Measurements from ENCODE around the gene FOXA3. TPM values are rescaled to one million over a fixed set of nuclear protein-coding genes. Genes with fewer than 3 reads are reported as not detected.

Gene FOXA3
- total RNA-seq, 1 donor from 2014 or later = 1.0 TPM

GRCh38 chr19:45821103-45821521 lies 43.0 kb upstream of the FOXA3 start:
- no peak overlapping the region for H3K4me3 Mint-ChIP-seq (ENCODE audit: unreplicated experiment)
- DNase-seq = no peak
- no peaks in the 10 kb centered on the region for H3K36me3 Mint-ChIP-seq (ENCODE audit: unreplicated experiment)
- no peak overlapping the region for H3K27ac Mint-ChIP-seq (ENCODE audit: unreplicated experiment)
- peaks cover 7% of the 10 kb centered on the region for H3K27me3 Mint-ChIP-seq (ENCODE audit: unreplicated experiment)
- peaks cover 5% of the 10 kb centered on the region for H3K9me3 Mint-ChIP-seq (ENCODE audit: unreplicated experiment)
- peaks cover 5% of the 10 kb centered on the region for H3K4me1 Mint-ChIP-seq (ENCODE audit: low read depth, unreplicated experiment)
- TF ChIP-seq, protein P1, sequence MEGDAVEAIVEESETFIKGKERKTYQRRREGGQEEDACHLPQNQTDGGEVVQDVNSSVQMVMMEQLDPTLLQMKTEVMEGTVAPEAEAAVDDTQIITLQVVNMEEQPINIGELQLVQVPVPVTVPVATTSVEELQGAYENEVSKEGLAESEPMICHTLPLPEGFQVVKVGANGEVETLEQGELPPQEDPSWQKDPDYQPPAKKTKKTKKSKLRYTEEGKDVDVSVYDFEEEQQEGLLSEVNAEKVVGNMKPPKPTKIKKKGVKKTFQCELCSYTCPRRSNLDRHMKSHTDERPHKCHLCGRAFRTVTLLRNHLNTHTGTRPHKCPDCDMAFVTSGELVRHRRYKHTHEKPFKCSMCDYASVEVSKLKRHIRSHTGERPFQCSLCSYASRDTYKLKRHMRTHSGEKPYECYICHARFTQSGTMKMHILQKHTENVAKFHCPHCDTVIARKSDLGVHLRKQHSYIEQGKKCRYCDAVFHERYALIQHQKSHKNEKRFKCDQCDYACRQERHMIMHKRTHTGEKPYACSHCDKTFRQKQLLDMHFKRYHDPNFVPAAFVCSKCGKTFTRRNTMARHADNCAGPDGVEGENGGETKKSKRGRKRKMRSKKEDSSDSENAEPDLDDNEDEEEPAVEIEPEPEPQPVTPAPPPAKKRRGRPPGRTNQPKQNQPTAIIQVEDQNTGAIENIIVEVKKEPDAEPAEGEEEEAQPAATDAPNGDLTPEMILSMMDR (IDR thresholded peaks at IDR 0.05; ENCODE audit: partially characterized antibody, unreplicated experiment) = no peak

GRCh38 chr19:45821570-45821969 lies 42.6 kb upstream of the FOXA3 start:
- Mint-ChIP-seq H3K9me3 (ENCODE audit: unreplicated experiment) (peaks cover 5% of the 10 kb centered on the region), H3K27ac (ENCODE audit: unreplicated experiment) (no peak overlapping the region), H3K4me1 (ENCODE audit: low read depth, unreplicated experiment) (peaks cover 7% of the 10 kb centered on the region), H3K27me3 (ENCODE audit: unreplicated experiment) (peaks cover 9% of the 10 kb centered on the region), H3K4me3 (ENCODE audit: unreplicated experiment) (no peak overlapping the region), H3K36me3 (ENCODE audit: unreplicated experiment) (no peaks in the 10 kb centered on the region)
- DNase-seq = no peak
- TF ChIP-seq, protein P1 (IDR thresholded peaks at IDR 0.05; ENCODE audit: partially characterized antibody, unreplicated experiment) = no peak

- Mint-ChIP-seq H3K36me3 (ENCODE audit: unreplicated experiment) (no peaks in the 10 kb centered on the region), H3K27ac (ENCODE audit: unreplicated experiment) (no peak overlapping the region), H3K4me3 (ENCODE audit: unreplicated experiment) (no peak overlapping the region), H3K9me3 (ENCODE audit: unreplicated experiment) (peaks cover 2% of the 10 kb centered on the region), H3K4me1 (ENCODE audit: low read depth, unreplicated experiment) (peaks cover 13% of the 10 kb centered on the region), H3K27me3 (ENCODE audit: unreplicated experiment) (peaks cover 6% of the 10 kb centered on the region)
- TF ChIP-seq, protein P1 (IDR thresholded peaks at IDR 0.05; ENCODE audit: partially characterized antibody, unreplicated experiment) = no peak
- DNase-seq = no peak
Measured at GRCh38 chr19:45822716-45823115, 41.4 kb upstream of the FOXA3 start.

GRCh38 chr19:45823182-45823581 lies 40.9 kb upstream of the FOXA3 start:
- Mint-ChIP-seq H3K36me3 (ENCODE audit: unreplicated experiment) (no peaks in the 10 kb centered on the region), H3K27me3 (ENCODE audit: unreplicated experiment) (peaks cover 8% of the 10 kb centered on the region), H3K27ac (ENCODE audit: unreplicated experiment) (no peak overlapping the region), H3K4me3 (ENCODE audit: unreplicated experiment) (no peak overlapping the region), H3K4me1 (ENCODE audit: low read depth, unreplicated experiment) (peaks cover 17% of the 10 kb centered on the region), H3K9me3 (ENCODE audit: unreplicated experiment) (peaks cover 2% of the 10 kb centered on the region)
- no peak for DNase-seq
- TF ChIP-seq, protein P1 (IDR thresholded peaks at IDR 0.05; ENCODE audit: partially characterized antibody, unreplicated experiment) = no peak

- peaks cover 11% of the 10 kb centered on the region for H3K27me3 Mint-ChIP-seq (ENCODE audit: unreplicated experiment)
- DNase-seq = no peak
- peak overlapping the region; percentile 7 for H3K27ac Mint-ChIP-seq (ENCODE audit: unreplicated experiment)
- TF ChIP-seq, protein P1 (IDR thresholded peaks at IDR 0.05; ENCODE audit: partially characterized antibody, unreplicated experiment) = no peak
- no peak overlapping the region for H3K4me3 Mint-ChIP-seq (ENCODE audit: unreplicated experiment)
- peaks cover 17% of the 10 kb centered on the region for H3K4me1 Mint-ChIP-seq (ENCODE audit: low read depth, unreplicated experiment)
- no peaks in the 10 kb centered on the region for H3K36me3 Mint-ChIP-seq (ENCODE audit: unreplicated experiment)
- H3K9me3 Mint-ChIP-seq (ENCODE audit: unreplicated experiment) = peaks cover 2% of the 10 kb centered on the region
Measured at GRCh38 chr19:45824041-45824471, 40.1 kb upstream of the FOXA3 start.

Data from glutamatergic neuron (in vitro differentiated cells).